HEK293 (cell line): ENCODE results near the gene NR1H3.

Experiments
- CTCF ChIA-PET: fragments of 350-600 bp; formaldehyde crosslinking; extraction: SDS; loops from one replicate; lab custom pipeline; 2021; ENCODE audit warnings: antibody characterized with exemption; lab: Yijun Ruan, JAX
- POLR2A ChIA-PET: fragments of 300-600 bp; formaldehyde crosslinking; extraction: SDS; loops from one replicate; lab custom pipeline; 2020; ENCODE audit warnings: antibody characterized with exemption, inconsistent platforms; lab: Yijun Ruan, JAX
- H3K27ac ChIP-seq: fragments of 200-500 bp; sonication (Bioruptor generic); 2 replicates; pipeline ENCODE4 v1.5.1; 2014; ENCODE audit warnings: low read depth, low read length, control low read depth, inconsistent platforms; ENCODE audit errors: extremely low read depth
- H3K36me3 ChIP-seq, 2 experiments: fragments of 200-500 bp in 1 of 2; sonication (Bioruptor generic) in 1 of 2; 1 replicate in 1 of 2; 2 replicates in 1 of 2; pipeline ENCODE4 v1.5.1; 2014 to 2017; ENCODE audit warnings: inconsistent platforms in 2 of 2, low read length in 2 of 2; ENCODE audit not compliant: control insufficient read depth in 2 of 2, insufficient read depth in 1 of 2
- H3K4me1 ChIP-seq: fragments of 200-500 bp; sonication (Bioruptor generic); 2 replicates; pipeline ENCODE4 v1.5.1; 2014; ENCODE audit warnings: mild to moderate bottlenecking, low read length, inconsistent platforms; ENCODE audit not compliant: control insufficient read depth, insufficient read depth
- H3K4me3 ChIP-seq: 2 replicates; pipeline ENCODE4 v1.5.1; 2011; ENCODE audit warnings: low read depth, mild to moderate bottlenecking, control low read depth, low read length, moderate library complexity
- H3K9me3 ChIP-seq: fragments of 200-500 bp; sonication (Bioruptor generic); 2 replicates; pipeline ENCODE4 v1.5.1; 2014; ENCODE audit warnings: low read depth, low read length, inconsistent platforms; ENCODE audit not compliant: control insufficient read depth, insufficient read depth
- MEIS1 ChIP-seq: sonication (generic); formaldehyde crosslinking; IDR thresholded peaks from 2 replicates; pipeline ENCODE4 v1.8.1; 2022; ENCODE audit warnings: missing genetic modification reagents, mild to moderate bottlenecking, borderline replicate concordance
- ZBTB17 ChIP-seq: fragments of 450-650 bp; formaldehyde crosslinking; IDR thresholded peaks from 2 replicates; pipeline ENCODE4 v1.5.1; 2016; ENCODE audit warnings: missing biosample characterization, missing genetic modification characterization
- ZNF175 ChIP-seq: fragments of 450-650 bp; formaldehyde crosslinking; IDR thresholded peaks from 2 replicates; pipeline ENCODE4 v1.5.1; 2016; ENCODE audit warnings: missing biosample characterization, missing genetic modification characterization
- ZNF530 ChIP-seq: fragments of 450-650 bp; formaldehyde crosslinking; IDR thresholded peaks from 2 replicates; pipeline ENCODE4 v1.5.1; 2016; ENCODE audit warnings: low read depth, missing biosample characterization, missing genetic modification characterization
- ZNF558 ChIP-seq: fragments of 450-650 bp; formaldehyde crosslinking; IDR thresholded peaks from 2 replicates; pipeline ENCODE4 v1.5.1; 2016; ENCODE audit warnings: missing biosample characterization, missing genetic modification characterization
- ZNF596 ChIP-seq: fragments of 450-650 bp; IDR thresholded peaks from 2 replicates; pipeline ENCODE4 v1.5.0; 2018; ENCODE audit warnings: missing biosample characterization, mild to moderate bottlenecking, missing genetic modification characterization, moderate library complexity
- ZNF600 ChIP-seq: fragments of 450-650 bp; formaldehyde crosslinking; IDR thresholded peaks from 2 replicates; pipeline ENCODE4 v1.5.1; 2016; ENCODE audit warnings: missing biosample characterization, missing genetic modification characterization
- ZNF747 ChIP-seq: fragments of 450-650 bp; formaldehyde crosslinking; IDR thresholded peaks from 2 replicates; pipeline ENCODE4 v1.5.1; 2016; ENCODE audit warnings: missing biosample characterization, missing genetic modification characterization
- ZNF777 ChIP-seq: fragments of 450-650 bp; formaldehyde crosslinking; IDR thresholded peaks from 2 replicates; pipeline ENCODE4 v1.5.1; 2017; ENCODE audit warnings: missing biosample characterization, missing genetic modification characterization, borderline replicate concordance
- TF ChIP-seq, protein P1 (sequence below): fragments of 450-650 bp; IDR thresholded peaks from 2 replicates; pipeline ENCODE4 v1.5.1; 2018; ENCODE audit warnings: missing biosample characterization, missing genetic modification characterization
- TF ChIP-seq, protein P2 (sequence below): fragments of 450-650 bp; formaldehyde crosslinking; IDR thresholded peaks from 2 replicates; pipeline ENCODE4 v1.5.1; 2016; ENCODE audit warnings: missing biosample characterization, missing genetic modification characterization
- TF ChIP-seq, protein P3 (sequence below): sonication (generic); formaldehyde crosslinking; IDR thresholded peaks from 2 replicates; pipeline ENCODE4 v1.8.1; 2022; ENCODE audit warnings: mild to moderate bottlenecking, moderate library complexity, missing genetic modification reagents

Gene NR1H3

DNA sequence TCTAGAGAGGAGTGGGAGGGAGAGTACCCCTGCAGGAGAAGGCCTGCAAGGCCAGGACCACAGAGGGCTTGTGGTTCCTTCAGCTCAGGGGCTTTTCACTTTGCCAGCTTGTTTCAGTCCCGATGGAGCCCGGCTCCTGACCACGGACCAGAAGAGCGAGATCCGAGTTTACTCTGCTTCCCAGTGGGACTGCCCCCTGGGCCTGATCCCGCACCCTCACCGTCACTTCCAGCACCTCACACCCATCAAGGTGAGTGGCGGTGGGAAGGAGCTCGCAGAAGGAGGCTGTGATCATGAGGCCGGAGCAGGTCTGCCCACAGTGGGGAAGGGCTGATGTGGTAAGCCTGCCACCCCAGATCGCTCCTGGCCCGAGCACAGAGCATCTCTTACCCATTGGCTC is 22.6 kb upstream of the NR1H3 start:
- POLR2A ChIA-PET, result interaction anchor here (1.1 to 6.8 kb wide), 3 partner anchors 12 to 24 kb away, joined by 3 to 61 read pairs (median 3); partner anchors contain the start of gene ACP2

DNA sequence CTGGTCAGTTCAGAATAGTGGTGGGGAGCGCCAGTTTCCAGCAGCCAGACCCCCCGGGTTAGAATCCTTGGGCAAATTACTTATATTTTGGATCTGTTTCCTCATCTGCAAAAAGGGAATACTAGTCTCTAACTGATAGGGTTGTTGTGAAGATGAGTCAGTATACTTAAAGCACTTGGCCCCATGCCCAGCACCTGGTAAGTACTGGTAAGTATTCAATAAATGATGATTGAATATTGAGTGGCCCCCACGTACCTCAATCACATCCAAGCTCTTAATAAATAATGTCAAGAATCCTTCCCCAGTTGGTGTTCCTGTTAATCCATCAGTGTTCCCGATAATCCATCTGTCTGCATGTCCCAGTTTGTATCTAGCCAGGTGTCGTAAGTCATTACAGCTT is 21.3 kb upstream of the NR1H3 start:
- Histone ChIP-seq H3K36me3 (peaks cover 13 to 88% of the 10 kb centered on the region in 2 experiments), H3K27ac (no peak overlapping the region)

More for the DNA sequence above, 22.6 kb upstream of the NR1H3 start:
- CTCF ChIA-PET, result interaction anchor here (0.6 to 1.6 kb wide), 4 partner anchors 14 to 58 kb away, joined by 4 to 6 read pairs (median 4); partner anchors contain the start of gene ARFGAP2
- H3K4me3 ChIP-seq, result no peak overlapping the region
- no peaks in the 10 kb centered on the region for H3K9me3 ChIP-seq
- no peak overlapping the region for H3K27ac ChIP-seq
- 0 out of 2 replicates have a peak, but pooled peaks have one; percentile 18 for TF ChIP-seq ZNF600
- no peak for TF ChIP-seq ZNF530
- peaks cover 12 to 90% of the 10 kb centered on the region in 2 experiments; a peak in 2 of 3 replicates for H3K36me3 ChIP-seq
- no peaks in the 10 kb centered on the region for H3K4me1 ChIP-seq

DNA sequence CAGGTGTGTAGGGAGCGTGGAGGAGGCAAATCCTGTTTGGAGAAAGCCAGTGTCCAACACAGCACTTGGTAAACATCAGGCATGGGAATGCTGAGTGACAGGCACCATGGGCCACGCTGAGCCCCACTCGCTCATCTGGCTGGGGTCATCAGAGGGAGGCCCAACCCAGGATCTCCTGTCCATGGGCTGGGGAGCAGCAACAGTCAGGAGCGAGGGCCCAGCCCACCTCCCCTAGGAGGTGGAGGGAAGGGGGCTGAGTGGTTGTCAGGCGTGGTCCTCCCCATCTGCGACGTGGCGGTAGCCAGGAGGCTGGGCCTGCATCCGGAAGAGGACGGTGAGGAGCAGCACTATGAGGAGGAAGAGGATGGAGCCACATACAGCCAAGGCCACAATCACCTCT is 17.9 kb upstream of the NR1H3 start:
- H3K4me3 ChIP-seq, result no peak overlapping the region
- TF ChIP-seq, protein P1, sequence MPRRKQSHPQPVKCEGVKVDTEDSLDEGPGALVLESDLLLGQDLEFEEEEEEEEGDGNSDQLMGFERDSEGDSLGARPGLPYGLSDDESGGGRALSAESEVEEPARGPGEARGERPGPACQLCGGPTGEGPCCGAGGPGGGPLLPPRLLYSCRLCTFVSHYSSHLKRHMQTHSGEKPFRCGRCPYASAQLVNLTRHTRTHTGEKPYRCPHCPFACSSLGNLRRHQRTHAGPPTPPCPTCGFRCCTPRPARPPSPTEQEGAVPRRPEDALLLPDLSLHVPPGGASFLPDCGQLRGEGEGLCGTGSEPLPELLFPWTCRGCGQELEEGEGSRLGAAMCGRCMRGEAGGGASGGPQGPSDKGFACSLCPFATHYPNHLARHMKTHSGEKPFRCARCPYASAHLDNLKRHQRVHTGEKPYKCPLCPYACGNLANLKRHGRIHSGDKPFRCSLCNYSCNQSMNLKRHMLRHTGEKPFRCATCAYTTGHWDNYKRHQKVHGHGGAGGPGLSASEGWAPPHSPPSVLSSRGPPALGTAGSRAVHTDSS (tag by site-specific recombination), result 0 out of 2 replicates have a peak, but pooled peaks have one; percentile 39
- TF ChIP-seq MEIS1 (no peak), ZNF747 (no peak)
- TF ChIP-seq, all 188 proteins: peak for 1
- H3K4me1 ChIP-seq, result no peaks in the 10 kb centered on the region
- POLR2A ChIA-PET, result interaction anchor here (1.2 to 2.1 kb wide), 4 partner anchors 8 to 23 kb away, joined by 3 to 13 read pairs (median 3); partner anchors contain the start of genes ACP2 and NR1H3
- CTCF ChIA-PET, result no interaction called here
- H3K36me3 ChIP-seq, result peaks cover 16 to 90% of the 10 kb centered on the region in 2 experiments
- no peaks in the 10 kb centered on the region for H3K9me3 ChIP-seq
- H3K27ac ChIP-seq, result no peak overlapping the region

More for the DNA sequence above, 21.3 kb upstream of the NR1H3 start:
- CTCF ChIA-PET, result interaction anchor here (0.6 to 1.4 kb wide), 8 partner anchors 8 to 118 kb away, joined by 3 to 6 read pairs (median 4); no protein-coding TSS in a partner anchor
- no peak overlapping the region for H3K4me3 ChIP-seq
- no peak for TF ChIP-seq ZNF175 (tag by site-specific recombination)
- TF ChIP-seq, protein P2, sequence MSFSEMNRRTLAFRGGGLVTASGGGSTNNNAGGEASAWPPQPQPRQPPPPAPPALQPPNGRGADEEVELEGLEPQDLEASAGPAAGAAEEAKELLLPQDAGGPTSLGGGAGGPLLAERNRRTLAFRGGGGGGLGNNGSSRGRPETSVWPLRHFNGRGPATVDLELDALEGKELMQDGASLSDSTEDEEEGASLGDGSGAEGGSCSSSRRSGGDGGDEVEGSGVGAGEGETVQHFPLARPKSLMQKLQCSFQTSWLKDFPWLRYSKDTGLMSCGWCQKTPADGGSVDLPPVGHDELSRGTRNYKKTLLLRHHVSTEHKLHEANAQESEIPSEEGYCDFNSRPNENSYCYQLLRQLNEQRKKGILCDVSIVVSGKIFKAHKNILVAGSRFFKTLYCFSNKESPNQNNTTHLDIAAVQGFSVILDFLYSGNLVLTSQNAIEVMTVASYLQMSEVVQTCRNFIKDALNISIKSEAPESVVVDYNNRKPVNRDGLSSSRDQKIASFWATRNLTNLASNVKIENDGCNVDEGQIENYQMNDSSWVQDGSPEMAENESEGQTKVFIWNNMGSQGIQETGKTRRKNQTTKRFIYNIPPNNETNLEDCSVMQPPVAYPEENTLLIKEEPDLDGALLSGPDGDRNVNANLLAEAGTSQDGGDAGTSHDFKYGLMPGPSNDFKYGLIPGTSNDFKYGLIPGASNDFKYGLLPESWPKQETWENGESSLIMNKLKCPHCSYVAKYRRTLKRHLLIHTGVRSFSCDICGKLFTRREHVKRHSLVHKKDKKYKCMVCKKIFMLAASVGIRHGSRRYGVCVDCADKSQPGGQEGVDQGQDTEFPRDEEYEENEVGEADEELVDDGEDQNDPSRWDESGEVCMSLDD (tag by site-specific recombination), result no peak
- no peak for TF ChIP-seq ZNF596
- TF ChIP-seq ZNF558, result no peak
- TF ChIP-seq ZNF777 (tag by site-specific recombination), result no peak
- TF ChIP-seq, all 188 proteins: peak for 0
- Histone ChIP-seq H3K9me3 (no peaks in the 10 kb centered on the region), H3K4me1 (no peaks in the 10 kb centered on the region)
- POLR2A ChIA-PET, result interaction anchor here (0.7 to 6.8 kb wide), 7 partner anchors 11 to 57 kb away, joined by 3 to 61 read pairs (median 4); partner anchors contain the start of genes ACP2 and DDB2

DNA sequence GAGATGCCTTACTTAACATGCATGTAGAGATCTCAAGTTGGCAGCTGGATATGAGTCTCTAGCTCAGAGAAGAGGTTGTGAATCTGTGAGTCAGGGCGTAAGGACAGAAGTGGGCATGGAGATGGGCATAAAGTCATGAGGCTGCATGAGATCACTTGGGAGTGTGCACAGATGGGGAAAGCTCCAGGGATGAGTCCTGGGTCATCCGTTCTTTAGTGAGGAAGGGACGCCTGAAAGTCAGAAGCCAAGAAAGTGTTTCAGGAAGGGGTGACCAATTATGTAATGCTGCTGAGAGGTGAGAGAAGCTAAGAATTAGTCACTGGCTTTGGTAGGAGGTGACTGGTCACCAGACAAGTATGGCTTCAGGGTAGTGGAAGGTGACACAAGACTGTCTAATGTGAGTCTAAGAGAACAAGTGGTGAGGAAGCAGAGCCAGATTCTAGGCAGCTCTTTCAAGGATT is 15.9 kb upstream of the NR1H3 start:
- ChIA-PET CTCF (interaction anchor here (0.5 to 2.1 kb wide), 9 partner anchors 15 to 612 kb away, joined by 3 to 11 read pairs (median 3); partner anchors contain the start of gene NR1H3), POLR2A (interaction anchor here (0.7 to 3.0 kb wide), 10 partner anchors 9 to 121 kb away, joined by 3 to 12 read pairs (median 3); no protein-coding TSS in a partner anchor)
- Histone ChIP-seq H3K9me3 (no peaks in the 10 kb centered on the region), H3K4me1 (no peaks in the 10 kb centered on the region), H3K4me3 (no peak overlapping the region), H3K27ac (0 out of 2 replicates have a peak overlapping the region, but pooled peaks have one; percentile 16), H3K36me3 (peaks cover 9 to 87% of the 10 kb centered on the region in 2 experiments)
- peak; percentile 39; the same call in 1 of the 2 replicates for TF ChIP-seq ZBTB17 (tag by site-specific recombination)
- TF ChIP-seq, protein P3, sequence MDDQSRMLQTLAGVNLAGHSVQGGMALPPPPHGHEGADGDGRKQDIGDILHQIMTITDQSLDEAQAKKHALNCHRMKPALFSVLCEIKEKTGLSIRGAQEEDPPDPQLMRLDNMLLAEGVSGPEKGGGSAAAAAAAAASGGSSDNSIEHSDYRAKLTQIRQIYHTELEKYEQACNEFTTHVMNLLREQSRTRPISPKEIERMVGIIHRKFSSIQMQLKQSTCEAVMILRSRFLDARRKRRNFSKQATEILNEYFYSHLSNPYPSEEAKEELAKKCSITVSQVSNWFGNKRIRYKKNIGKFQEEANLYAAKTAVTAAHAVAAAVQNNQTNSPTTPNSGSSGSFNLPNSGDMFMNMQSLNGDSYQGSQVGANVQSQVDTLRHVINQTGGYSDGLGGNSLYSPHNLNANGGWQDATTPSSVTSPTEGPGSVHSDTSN (CRISPR knock-in tag), result no peak
